Ramos (cell line): ENCODE data around the gene TBX1.
"Not testable (repeated sequence)": the region's sequence is repeated elsewhere in the genome, so short reads cannot be mapped to it uniquely, and the experiment has no call there.

Source experiments
- in situ Hi-C: fragments of 300-500 bp; cut with MboI; formaldehyde crosslinking; loops from one replicate; pipeline ENCODE4 v1.14.3; 2022; ENCODE audit warnings: low sequenced_read_pairs; ENCODE audit not compliant: unreplicated experiment

The TBX1 gene

GRCh38 chr22:19722982-19723231 is 37.7 kb upstream of the TBX1 start:
- in situ Hi-C loops, result no loop called here

GRCh38 chr22:19723232-19723982 is 37.2 kb upstream of the TBX1 start, which contains the start of gene GP1BB:
Gene GP1BB, plus strand, starts transcription at chr22:19723539. Its CDS starts 31 bp downstream, at chr22:19723570.
- in situ Hi-C loops, result no loop called here

GRCh38 chr22:19723983-19724827 is 36.4 kb upstream of the TBX1 start:
- in situ Hi-C loops, result no loop called here

GRCh38 chr22:19724927-19725661 is 35.5 kb upstream of the TBX1 start:
- in situ Hi-C loops, result no loop called here

GRCh38 chr22:19726064-19726788 is 34.4 kb upstream of the TBX1 start:
- in situ Hi-C loops, result not testable (repeated sequence)

- in situ Hi-C loops, result no loop called here
Observed at GRCh38 chr22:19727310-19728150, 33.0 kb upstream of the TBX1 start.

- in situ Hi-C loops, result no loop called here
Observed at GRCh38 chr22:19728271-19728670, 32.3 kb upstream of the TBX1 start.

GRCh38 chr22:19728836-19729235 is 31.7 kb upstream of the TBX1 start:
- in situ Hi-C loops, result no loop called here

GRCh38 chr22:19729507-19729906 is 31.1 kb upstream of the TBX1 start:
- in situ Hi-C loops, result no loop called here

- in situ Hi-C loops, result loop anchor here (5.0 kb wide), 1 partner anchor 187 kb away; no protein-coding TSS in a partner anchor
Observed at GRCh38 chr22:19730198-19730597, 30.4 kb upstream of the TBX1 start.

- in situ Hi-C loops, result loop anchor here (5.0 kb wide), 1 partner anchor 186 kb away; no protein-coding TSS in a partner anchor
Observed at GRCh38 chr22:19730655-19731360, 29.8 kb upstream of the TBX1 start.

- in situ Hi-C loops, result loop anchor here (5.0 kb wide), 1 partner anchor 186 kb away; no protein-coding TSS in a partner anchor
Observed at GRCh38 chr22:19731361-19732135, 29.0 kb upstream of the TBX1 start.

- in situ Hi-C loops, result loop anchor here (5.0 kb wide), 1 partner anchor 185 kb away; no protein-coding TSS in a partner anchor
Observed at GRCh38 chr22:19732403-19733113, 28.0 kb upstream of the TBX1 start.

- in situ Hi-C loops, result loop anchor here (5.0 kb wide), 1 partner anchor 184 kb away; no protein-coding TSS in a partner anchor
Observed at GRCh38 chr22:19733755-19734154, 26.8 kb upstream of the TBX1 start.

GRCh38 chr22:19734163-19734562 is 26.4 kb upstream of the TBX1 start:
- in situ Hi-C loops, result loop anchor here (5.0 kb wide), 1 partner anchor 183 kb away; no protein-coding TSS in a partner anchor

GRCh38 chr22:19734837-19735382 is 25.7 kb upstream of the TBX1 start:
- in situ Hi-C loops, result loop anchor here (5.0 kb wide), 1 partner anchor 182 kb away; no protein-coding TSS in a partner anchor
